Panc1 (cell line): ENCODE data around the gene FOXK1.

Experiments used
- POLR2AphosphoS5 ChIP-seq: IDR thresholded peaks from 2 replicates; pipeline ENCODE4 v1.6.1; 2012; ENCODE audit warnings: mild to moderate bottlenecking, low read depth, low read length, moderate library complexity
- SIN3A ChIP-seq: IDR thresholded peaks from 2 replicates; pipeline ENCODE4 v1.6.1; 2012; ENCODE audit warnings: low read depth, mild to moderate bottlenecking, low read length, moderate library complexity, borderline replicate concordance; ENCODE audit not compliant: insufficient read depth
- TF ChIP-seq, protein P1 (sequence below): fragments of 450-650 bp; IDR thresholded peaks from 2 replicates; pipeline ENCODE4 v1.5.1; 2017; ENCODE audit warnings: mild to moderate bottlenecking
- TF ChIP-seq, protein P2 (sequence below), 2 experiments: IDR thresholded peaks; 2 replicates each; pipeline ENCODE4 v1.6.1; 2011 to 2012; ENCODE audit warnings: low read depth in 2 of 2, control low read depth in 1 of 2, low read length in 1 of 2, mild to moderate bottlenecking in 1 of 2, moderate library complexity in 1 of 2; ENCODE audit not compliant: insufficient read depth in 1 of 2

DNA sequence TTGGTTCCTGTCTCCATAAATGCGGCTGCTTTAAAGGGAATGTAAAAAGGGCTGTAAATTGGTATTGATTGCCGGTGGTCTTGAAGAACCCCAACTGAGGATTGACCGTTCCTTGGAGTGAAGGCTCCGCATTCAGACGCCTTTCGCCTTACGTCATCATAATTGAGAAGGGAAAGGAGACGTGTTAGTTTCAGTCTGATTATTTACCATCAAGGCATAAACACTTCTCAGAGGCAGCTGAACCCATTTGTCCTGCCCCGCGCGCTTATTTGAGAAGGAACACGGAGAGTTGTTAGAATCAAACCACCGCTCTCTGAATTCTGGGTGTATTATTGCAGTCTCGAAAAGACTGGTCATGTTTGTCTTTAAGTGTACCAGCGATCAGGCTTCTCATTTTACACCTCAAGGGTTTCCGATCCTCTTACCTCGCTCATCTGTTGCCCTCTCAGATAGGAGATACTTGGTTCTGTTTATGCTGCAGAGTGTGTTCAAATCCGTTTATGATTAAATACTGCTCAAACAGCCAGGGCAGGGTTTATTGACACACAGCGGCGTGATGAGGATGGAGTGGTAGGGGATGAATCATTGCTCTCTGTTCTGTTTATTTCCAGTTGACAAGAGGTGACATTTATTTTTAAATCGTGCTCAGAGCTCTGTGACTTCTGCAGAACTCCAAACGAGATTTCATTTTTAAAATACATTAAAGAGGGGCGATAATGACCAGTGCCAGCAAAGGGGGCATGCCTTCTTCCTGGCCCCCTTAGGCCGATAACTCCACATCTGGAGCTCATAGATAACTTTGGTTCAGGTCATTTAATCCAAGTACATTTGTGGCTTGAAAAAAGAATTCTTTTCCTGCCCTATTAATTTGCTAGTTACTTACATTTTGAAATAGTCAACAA, 30.4 kb downstream of the FOXK1 start:
- TF ChIP-seq, protein P1, sequence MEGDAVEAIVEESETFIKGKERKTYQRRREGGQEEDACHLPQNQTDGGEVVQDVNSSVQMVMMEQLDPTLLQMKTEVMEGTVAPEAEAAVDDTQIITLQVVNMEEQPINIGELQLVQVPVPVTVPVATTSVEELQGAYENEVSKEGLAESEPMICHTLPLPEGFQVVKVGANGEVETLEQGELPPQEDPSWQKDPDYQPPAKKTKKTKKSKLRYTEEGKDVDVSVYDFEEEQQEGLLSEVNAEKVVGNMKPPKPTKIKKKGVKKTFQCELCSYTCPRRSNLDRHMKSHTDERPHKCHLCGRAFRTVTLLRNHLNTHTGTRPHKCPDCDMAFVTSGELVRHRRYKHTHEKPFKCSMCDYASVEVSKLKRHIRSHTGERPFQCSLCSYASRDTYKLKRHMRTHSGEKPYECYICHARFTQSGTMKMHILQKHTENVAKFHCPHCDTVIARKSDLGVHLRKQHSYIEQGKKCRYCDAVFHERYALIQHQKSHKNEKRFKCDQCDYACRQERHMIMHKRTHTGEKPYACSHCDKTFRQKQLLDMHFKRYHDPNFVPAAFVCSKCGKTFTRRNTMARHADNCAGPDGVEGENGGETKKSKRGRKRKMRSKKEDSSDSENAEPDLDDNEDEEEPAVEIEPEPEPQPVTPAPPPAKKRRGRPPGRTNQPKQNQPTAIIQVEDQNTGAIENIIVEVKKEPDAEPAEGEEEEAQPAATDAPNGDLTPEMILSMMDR = no peak
- TF ChIP-seq POLR2AphosphoS5 (no peak), SIN3A (no peak)
- TF ChIP-seq, protein P2, sequence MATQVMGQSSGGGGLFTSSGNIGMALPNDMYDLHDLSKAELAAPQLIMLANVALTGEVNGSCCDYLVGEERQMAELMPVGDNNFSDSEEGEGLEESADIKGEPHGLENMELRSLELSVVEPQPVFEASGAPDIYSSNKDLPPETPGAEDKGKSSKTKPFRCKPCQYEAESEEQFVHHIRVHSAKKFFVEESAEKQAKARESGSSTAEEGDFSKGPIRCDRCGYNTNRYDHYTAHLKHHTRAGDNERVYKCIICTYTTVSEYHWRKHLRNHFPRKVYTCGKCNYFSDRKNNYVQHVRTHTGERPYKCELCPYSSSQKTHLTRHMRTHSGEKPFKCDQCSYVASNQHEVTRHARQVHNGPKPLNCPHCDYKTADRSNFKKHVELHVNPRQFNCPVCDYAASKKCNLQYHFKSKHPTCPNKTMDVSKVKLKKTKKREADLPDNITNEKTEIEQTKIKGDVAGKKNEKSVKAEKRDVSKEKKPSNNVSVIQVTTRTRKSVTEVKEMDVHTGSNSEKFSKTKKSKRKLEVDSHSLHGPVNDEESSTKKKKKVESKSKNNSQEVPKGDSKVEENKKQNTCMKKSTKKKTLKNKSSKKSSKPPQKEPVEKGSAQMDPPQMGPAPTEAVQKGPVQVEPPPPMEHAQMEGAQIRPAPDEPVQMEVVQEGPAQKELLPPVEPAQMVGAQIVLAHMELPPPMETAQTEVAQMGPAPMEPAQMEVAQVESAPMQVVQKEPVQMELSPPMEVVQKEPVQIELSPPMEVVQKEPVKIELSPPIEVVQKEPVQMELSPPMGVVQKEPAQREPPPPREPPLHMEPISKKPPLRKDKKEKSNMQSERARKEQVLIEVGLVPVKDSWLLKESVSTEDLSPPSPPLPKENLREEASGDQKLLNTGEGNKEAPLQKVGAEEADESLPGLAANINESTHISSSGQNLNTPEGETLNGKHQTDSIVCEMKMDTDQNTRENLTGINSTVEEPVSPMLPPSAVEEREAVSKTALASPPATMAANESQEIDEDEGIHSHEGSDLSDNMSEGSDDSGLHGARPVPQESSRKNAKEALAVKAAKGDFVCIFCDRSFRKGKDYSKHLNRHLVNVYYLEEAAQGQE (IDR thresholded peaks at IDR 0.05; ENCODE audit: insufficient read depth in 1 of 2, low read depth in 2 of 2, low read length in 1 of 2) = no peak
